Measurements from ENCODE around the gene ANXA7.
"Not testable (repeated sequence)": the region's sequence is repeated elsewhere in the genome, so short reads cannot be mapped to it uniquely, and the experiment has no call there.

The ANXA7 gene

GRCh38 chr10:73332379-73332778, 81.5 kb downstream of the ANXA7 start:
- no peak for DNase-seq

GRCh38 chr10:73328523-73328922, 85.3 kb downstream of the ANXA7 start:
- DNase-seq = not testable (repeated sequence)

- DNase-seq = not testable (repeated sequence)
Observed at GRCh38 chr10:73325290-73325689, 88.6 kb downstream of the ANXA7 start.
